Activated naive CD4-positive, alpha-beta T cell treated with anti-CD3 and anti-CD28 coated beads, Interleukin-2, amount 50 U/mL, for 16 hours (primary cell): Measurements from ENCODE around the gene ARFGEF3.
"Not testable (repeated sequence)": the region's sequence is repeated elsewhere in the genome, so short reads cannot be mapped to it uniquely, and the experiment has no call there.

Experiments used
- DNase-seq: peaks from one replicate; pipeline ENCODE4 v3.0.0-alpha.2; 2020

Gene ARFGEF3

DNA sequence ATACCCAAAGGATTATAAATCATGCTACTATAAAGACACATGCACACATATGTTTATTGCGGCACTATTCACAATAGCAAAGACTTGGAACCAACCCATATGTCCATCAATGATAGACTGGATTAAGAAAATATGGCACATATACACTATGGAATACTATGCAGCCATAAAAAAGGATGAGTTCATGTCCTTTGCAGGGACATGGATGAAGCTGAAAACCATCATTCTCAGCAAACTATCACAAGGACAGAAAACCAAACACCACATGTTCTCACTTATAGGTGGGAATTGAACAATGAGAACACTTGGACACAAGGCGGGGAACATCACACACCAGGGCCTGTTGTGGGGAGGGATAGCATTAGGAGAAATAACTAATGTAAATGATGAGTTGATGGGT is 50.8 kb downstream of the ARFGEF3 start:
- not testable (repeated sequence) for DNase-seq

DNA sequence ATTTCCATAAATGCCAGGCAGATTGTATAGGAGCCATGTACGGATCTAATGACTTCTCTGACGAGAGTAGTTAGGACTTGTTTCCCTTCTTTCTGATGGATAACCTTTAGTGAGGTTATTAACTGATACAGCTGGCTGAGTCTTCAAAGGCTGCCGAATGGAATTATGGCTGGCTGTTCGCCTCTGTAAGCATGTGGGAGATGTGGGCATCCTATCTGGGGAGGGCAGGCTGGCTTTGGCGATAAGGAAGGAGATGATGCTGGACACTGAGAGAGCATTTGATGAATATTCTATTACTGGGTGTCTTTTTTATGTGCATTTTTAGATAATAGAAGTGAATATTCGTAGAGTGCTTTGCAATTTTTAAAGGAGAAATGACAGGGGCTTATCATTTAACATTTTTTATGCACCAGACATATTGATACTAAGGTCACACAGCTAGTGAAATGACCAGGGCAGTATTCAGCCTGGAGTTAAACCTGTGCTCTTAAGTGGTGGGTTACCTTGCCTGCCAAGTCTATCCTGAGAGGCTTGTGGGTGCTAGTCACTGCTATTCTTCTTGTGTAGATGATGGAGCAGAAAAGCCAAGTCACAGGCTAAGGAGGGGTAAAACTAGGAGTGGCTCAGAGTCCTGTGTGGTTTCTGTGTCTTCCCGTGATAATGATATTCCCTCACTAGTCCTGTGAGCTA is 53.5 kb downstream of the ARFGEF3 start:
- no peak for DNase-seq

DNA sequence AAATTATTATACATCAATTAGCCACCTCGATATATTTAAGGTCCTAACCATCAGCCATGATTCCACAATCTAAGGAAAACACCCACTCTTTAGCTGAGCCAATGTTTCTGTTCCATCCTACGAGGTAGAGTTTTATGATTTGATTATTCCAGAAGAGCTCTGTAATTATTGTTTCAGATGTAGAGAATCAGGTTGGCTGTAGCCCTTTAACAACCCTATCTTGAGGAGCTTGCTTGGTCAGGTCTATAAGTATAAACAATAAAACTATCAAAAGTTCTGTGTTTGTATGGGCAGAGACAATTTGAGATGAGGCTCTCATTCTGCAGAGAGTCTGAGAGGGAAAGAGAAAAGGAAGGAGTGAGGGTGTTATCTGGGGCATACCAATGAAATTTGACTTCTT is 56.7 kb downstream of the ARFGEF3 start, which contains the start of gene PBOV1:
Gene PBOV1, minus strand, starts transcription at position 43 of the 400 bp plus-strand sequence. CDS start 96 bp downstream, outside the sequence.
- no peak for DNase-seq

DNA sequence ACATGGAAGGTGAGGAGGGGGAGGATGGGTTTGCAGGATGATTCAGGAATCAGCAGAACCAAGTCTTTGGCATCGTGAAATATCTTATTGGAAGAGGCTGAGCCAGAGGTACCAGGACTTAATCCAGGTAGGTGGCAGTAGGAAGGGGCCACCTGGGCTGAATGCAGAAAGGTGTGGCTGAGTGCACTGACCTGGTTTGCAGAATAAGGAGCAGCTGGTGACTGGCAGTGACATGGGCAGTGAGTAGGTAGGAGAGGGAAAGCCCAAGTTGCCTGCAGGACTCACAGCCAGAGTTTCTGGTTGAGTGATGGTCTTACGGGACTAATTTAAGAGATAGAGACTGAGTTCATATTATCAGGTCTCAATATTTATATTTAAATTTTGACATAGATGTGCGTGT is 57.7 kb downstream of the ARFGEF3 start:
- no peak for DNase-seq

DNA sequence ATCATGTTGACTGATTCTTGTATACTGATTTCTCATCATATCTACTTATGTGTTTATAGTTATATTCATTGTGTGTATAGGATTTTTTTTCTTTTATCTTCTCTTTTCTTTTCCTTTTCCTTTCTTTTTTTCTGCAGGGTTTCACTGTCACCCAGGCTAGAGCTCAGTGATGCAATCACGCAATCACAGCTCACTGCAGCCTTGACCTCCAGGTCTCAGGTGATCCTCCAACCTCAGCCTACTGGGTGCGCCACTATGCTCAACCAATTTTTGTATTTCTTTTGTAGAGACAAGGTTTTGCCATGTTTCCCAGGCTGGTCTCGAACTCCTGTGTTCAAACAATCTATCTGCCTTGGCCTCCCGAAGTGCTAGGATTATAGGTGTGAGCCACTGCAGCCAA is 58.2 kb downstream of the ARFGEF3 start:
- DNase-seq, result no peak

DNA sequence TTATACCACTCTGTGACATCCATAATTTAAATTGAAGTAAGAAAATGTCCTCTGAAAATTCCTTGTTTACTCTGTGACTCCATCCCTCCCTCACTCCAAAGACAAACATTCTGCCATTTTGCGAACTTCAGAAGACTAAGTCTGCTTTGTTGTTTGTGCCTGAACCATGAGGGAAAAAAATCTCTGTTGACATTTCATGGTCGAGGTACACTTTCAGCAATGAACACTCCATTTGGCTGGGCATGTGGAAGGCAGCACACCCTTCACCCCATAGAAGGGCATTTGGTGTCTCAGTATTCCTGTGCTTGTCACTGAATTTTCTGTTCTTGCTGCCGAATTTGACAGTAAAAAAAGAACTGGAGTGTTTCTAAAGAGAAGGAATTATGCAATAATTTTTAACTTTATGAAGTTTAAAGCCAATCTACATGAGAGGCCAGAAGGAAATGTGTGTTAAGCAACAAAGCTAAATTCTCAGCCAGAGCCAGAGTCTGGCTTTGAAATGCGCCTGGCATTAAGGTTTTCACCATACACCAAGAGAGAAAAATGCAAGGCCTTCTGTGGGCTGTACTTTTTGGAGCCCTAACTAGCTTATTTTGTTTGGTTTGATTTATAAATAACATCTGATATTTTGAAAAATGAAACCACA is 61.3 kb downstream of the ARFGEF3 start:
- DNase-seq, result no peak

DNA sequence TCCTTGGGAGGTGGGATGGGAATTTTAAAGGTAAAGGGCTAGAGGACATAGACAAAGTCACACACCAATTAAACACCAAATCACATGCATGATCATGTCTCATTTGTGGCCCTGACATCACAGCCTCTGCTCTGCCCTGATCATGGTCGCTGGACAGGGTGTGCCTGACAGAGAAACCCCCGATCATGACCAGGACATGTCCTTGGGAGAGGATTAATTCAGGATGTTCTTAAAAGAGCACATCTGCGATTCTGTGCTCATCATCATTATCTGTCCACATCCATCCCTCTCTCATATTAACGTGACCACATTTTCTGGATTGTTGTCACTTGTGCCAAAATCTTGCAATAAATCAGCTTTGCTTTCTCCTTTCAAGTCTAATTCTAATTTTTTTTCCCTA is 64.2 kb downstream of the ARFGEF3 start:
- DNase-seq, result no peak

DNA sequence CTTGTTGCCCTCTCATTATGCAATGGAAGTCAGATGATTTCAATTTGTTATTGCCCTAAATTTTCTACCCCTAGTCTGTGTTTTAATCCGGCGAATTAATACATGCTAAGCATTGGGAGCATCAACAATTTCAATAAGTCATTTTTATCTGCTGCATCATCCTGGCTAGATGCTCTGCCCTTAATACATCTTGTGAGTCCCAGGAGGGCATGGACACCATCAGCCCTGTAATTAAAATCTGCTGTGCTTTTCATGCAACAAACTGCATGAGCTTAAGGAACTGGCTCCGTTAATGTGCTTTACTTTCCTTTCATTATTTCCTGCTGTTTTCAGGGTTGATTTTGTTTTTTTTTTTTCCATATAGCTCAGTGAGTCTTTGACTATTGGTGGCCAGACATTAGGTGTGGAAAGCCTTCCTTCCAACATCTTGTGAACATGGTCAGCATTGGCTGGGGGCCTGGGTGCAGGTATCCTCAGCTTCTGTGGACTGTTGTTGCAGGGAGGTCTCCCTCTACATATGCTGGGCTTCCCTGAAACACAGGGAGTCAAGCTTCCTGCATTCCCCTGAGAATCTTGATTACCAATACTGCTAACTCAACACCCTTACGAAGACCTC is 65.1 kb downstream of the ARFGEF3 start:
- DNase-seq, result no peak

DNA sequence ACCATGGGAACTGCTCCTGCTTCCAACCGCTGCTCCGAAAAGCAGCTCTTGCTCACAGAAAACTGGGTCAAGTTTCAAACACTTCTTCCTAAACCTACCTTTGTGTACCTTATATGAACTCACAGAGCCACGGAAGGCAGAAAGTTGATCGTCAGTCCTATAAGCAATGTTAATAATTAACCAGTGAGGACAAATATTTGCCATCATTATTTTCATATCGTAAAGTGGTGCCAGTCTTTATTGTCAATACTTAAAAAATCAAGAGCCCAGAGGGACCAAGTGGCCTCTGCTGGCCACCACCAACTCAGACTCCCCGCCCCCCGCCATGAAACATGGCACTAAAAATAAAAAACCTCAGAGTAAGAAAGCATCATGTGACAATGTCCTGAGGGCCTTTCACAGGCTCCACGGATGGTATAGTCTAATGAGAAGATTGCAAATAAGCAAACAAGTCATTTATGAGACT is 65.6 kb downstream of the ARFGEF3 start:
- no peak for DNase-seq

DNA sequence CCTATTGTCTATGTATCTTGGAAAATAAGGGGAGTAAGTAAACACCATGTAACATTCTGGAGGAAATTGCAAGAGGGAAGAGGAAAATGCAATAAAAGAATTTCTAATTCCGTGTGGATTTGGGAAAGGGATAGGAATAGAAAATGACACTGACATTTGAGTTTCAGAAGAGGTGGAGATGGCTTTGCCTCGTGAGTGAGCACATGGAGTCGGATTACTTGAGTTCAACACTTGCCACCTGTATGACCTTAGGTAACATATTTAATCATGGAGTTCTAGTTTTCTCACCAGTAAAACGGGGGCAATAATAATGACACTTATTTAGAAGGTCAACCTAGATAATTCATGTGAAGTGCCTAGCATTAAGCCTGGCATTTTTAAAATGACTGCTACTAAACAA is 67.3 kb downstream of the ARFGEF3 start:
- DNase-seq, result no peak

DNA sequence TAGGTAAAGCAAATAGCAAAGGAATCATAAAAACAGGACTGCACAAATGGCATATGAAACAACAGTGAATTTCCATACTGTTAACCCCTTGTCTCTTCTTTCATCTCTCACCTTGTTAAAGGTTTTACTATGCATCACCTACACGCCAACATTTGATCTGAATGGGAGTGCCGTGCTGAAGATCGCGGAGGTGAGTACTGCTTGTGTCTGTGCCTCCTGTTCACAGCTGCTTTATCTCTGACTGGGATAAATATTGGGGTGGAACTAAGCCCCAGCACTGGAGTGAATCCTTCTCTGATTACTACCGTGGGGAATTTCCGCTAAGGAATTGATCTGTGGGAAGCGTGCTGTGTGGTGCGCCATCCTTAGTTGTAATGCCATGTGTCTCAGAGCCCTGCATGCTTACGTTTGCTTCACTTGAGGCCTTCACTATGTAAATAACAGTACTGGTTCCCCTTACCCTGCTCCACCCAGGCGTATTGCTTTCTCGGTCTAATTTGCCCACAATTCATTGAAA is 68.0 kb downstream of the ARFGEF3 start:
- no peak for DNase-seq

DNA sequence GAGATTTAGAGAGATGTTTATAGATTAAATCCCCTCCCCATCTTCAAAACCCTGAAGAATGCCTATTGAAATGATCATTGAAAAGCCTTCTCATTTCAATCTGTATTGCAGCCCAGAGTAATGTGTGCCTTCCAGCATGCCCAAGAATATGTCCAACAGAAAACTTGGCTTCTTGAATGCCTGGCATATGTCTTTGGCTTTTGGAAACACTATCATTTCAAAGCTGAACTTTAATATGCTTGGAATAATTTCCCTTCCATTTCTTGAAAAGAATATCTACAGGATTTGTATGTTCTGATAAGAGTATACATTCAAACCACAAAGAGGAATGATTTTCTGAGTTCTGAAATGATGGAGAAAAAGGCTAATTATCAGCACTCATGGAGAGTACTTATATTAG is 68.5 kb downstream of the ARFGEF3 start:
- DNase-seq, result no peak

DNA sequence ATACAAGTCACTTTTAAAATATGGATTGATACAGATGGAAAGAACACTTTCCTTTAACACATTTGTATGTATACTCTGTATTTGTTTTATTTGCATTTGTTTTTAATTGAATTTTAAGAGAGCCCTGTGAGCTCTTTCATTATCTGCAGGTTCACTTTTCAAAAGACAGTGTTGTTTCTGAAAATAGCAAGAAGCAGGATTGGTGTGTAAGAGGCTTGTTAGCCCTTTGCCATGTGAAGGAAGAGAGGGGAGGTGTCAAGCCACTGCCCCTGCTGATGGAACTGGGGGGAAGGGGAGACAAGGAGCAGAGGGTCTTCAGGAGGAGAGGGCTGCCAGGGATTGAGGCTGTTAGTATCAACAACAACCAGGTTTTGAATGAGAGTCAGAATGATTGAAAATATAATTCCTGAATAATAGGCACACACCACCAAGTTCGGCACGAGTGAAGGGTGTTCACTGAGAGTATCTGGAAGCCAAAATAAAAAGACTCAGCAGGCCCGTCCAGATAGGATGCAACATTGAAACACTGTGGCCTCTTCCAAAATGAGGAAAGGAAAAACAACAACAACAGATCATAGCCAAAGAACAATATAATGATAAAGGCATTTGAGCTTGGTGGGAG is 69.1 kb downstream of the ARFGEF3 start:
- no peak for DNase-seq

DNA sequence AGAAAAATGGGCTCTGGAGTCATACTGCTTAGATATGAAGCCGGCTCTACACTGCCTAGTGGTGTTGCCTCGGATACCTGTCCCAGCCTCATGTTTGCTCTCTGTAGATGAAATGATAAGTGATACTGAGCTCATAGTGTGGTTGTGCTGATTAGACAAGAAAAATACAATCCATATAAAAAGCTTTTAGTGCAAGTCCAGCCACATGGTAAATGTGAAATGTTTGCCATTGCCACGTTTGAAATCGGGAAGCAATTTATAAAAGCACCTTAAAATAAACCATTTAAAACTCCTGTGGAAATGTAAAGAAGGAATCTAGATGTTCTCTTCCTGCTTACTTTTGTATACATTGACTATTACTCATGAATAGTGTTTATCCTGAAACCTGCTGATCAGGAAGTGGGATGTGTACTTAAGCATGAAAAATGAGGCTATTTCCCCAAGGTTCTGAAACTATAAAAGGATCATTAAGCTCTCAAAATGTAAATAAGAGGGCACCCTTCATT is 69.7 kb downstream of the ARFGEF3 start:
- no peak for DNase-seq

DNA sequence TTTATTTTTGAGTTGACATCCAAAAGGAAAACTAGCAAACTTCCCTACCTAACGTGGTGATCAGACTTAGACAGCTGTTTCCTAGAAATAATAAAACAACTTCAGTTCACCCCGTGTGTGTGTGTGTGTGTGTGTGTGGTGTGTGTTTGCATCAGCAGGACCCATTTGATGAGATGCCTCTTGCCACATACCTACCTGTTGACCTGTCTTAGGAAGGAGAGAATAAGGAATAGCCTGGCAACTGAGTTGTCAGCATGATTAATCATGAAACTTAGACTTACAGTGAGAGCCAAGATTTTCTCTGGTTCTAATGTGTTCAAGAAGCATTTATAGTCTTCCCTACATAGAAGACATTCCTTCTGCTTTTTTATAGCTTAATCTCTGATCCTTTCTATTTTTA is 72.6 kb downstream of the ARFGEF3 start:
- DNase-seq, result no peak

DNA sequence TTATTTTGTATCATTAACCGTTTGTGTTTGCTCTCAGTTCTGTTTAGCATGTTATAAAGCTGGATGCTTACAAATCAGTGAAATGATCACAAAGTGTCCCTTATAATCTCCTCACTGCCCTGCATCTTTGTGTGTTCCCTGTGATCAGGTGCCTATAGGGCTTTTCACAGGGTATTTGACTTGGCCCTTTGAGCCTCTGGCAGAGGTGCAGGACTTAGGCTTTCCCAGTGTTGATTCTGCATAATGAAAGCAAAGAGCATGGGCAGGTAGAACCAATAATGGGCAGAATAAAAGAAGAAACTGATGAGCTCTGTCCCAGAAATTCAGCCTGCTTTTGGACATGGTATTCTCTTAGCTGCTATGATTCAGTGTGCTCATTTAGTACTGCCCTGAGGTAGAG is 73.5 kb downstream of the ARFGEF3 start:
- DNase-seq, result no peak

DNA sequence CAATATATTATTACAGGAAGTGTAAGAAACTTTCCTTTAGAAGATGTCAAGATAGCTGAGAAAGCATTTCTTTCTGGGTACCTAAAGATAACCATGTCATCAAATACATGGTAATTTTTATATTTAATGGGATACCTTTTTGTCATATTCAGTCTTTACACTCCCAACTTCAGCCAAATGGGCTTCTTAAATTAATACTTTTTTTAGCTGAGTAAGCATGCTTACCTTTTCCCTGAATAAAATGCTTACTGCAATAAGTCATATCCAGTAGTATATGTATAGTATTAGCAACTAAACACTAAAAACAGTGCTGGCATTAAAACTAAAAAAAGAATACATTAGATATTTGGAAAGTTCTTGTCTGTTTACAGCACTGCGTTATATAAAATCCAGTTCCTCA is 74.0 kb downstream of the ARFGEF3 start:
- DNase-seq, result no peak

DNA sequence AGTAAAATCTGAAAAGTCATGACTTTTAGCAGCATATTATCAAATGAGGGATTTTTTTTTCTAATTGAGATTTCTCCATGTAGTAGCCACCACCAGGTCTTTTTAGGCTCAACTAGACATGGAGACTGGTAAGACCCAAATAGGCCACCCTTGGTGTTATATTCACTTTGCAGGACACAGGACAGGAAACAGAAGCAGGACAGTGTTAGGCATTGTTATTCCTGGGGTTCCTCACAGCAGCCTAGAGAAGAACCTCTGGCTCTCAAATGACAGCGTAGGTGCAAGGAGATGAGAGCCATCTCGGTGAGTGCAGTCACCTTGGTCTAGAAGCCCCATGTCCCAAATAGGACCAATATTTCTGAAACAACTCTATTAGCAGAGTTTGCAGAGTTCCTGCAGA is 75.7 kb downstream of the ARFGEF3 start:
- no peak for DNase-seq

DNA sequence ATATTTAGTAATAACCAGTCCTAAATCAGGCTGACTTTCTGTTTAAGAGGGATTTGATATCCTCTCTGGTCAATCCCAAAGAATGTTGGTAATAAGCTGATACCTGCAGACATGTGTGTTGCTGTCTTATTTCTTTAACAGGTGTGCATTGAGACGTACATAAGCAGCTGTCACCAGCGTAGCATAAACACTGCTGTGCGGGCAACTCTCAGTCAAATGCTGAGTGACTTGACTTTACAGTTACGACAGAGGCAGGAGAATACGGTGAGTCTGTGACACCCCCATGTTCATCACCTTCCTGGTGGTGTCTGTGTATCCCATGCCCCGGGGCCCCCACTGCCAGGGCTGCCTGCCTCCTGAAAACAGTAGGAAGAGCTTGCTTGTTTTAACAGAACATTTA is 76.6 kb downstream of the ARFGEF3 start:
- DNase-seq, result no peak

DNA sequence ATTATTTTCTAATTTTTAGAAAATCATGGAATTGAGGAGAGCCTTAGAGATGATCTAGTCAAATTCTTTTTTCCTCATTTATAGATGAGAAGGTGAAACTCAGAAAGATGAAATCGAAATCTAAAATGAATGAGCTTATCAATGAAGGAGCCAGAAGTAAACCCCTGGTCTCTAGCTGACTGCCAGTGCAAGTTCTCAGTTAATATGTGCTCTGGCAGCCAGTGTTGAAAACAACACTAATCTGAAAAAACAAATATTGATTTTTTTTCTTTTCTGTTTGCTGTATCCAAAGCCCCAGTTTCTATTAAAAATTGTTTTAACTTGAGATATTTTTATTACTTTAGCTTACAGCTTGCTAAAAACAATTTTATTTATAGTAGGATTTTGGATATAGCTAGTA is 78.0 kb downstream of the ARFGEF3 start:
- no peak for DNase-seq

DNA sequence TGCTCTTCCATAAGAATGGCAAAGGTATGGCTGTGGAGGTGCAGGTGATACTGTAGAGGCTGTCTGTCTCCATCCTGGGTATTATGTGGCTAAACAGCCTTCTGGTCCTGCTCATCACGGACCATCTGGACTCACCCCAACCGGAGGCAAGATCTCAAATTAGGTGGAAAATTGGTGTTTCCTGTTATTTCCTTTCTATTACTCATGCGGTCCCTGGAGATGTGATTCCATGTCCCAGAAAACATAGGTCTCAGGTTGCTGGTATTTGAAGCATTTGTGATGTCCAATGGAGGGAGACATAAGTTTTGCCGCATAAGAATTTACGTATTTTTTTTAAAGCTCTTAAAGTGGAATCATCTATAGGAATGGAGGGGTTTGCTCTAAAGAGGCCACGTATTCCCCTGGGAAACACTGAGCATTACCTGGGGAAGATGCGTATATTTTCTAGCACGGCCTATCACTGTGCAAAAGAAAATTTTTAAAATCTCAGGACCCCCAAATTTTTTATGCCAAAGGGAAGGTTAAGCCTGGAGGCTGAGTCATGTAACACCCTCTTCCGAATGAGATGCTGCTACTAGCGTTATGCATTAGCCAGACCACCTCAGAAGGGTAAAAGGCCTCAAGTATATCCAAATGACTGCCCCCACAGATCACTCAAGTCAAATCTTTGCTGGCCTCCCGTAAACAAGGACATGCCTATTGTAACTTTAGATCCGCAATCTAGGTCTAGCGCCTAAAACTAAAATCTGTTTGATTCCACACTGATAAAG is 78.9 kb downstream of the ARFGEF3 start:
- DNase-seq, result no peak

DNA sequence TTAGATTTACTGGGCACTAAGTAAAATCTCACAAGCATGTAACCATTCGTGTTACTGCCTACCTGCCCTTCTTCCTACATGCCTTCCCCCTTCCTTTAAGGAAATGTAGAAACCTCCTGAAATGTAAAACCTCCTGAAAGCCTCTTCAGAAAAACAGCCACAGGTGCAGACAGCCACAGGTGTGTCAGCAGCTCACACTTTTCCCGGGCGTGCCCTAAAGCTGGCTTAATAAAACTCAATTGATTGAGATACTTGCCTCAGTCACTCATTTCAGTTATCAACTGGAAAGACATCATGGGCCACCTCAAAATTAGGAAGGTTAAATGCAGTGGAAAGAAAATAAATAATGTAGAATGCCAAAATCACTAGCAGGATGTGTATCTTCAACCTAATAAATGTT is 79.6 kb downstream of the ARFGEF3 start:
- DNase-seq, result no peak

DNA sequence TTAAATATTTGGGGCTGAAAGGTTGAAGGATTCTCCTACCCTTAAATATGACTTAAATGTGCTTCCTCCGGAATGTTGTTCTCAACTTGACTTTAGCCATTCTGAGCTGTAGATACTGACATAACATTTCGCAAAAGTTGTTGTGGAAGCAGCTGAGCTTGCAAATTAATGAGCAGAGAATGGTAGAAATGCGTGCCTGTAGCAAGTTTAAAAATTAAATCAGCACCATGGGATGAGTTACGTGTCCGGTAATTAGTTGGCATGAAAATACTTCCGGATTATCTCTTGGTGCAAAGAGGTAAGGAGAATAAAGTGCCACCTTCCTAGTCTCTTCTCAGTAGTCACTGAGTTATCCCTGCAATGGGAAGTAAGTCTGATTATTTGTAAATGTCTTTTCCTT is 80.2 kb downstream of the ARFGEF3 start:
- no peak for DNase-seq
